Activated CD4-positive, CD25-positive, alpha-beta regulatory T cell treated with anti-CD3 and anti-CD28 coated beads, Interleukin-2, amount 50 U/mL, for 24 hours (primary cell): Measurements from ENCODE around the gene FGD5.

ENCODE experiments used
- ATAC-seq, 2 donors: fragments of 150-1000 bp; cut with Tn5 transposase; one replicate each; pipeline ENCODE4 v1.10.0; 2021; ENCODE audit warnings: mild to moderate bottlenecking in 1 of 2, moderate library complexity in 1 of 2

Gene FGD5

GRCh38 chr3:14789640-14790285, 29.0 kb upstream of the FGD5 start:
- ATAC-seq, result no peak

- ATAC-seq, result no peak
Observed at GRCh38 chr3:14791343-14791945, 27.3 kb upstream of the FGD5 start.

GRCh38 chr3:14792691-14793121, 26.1 kb upstream of the FGD5 start:
- no peak for ATAC-seq

DNA sequence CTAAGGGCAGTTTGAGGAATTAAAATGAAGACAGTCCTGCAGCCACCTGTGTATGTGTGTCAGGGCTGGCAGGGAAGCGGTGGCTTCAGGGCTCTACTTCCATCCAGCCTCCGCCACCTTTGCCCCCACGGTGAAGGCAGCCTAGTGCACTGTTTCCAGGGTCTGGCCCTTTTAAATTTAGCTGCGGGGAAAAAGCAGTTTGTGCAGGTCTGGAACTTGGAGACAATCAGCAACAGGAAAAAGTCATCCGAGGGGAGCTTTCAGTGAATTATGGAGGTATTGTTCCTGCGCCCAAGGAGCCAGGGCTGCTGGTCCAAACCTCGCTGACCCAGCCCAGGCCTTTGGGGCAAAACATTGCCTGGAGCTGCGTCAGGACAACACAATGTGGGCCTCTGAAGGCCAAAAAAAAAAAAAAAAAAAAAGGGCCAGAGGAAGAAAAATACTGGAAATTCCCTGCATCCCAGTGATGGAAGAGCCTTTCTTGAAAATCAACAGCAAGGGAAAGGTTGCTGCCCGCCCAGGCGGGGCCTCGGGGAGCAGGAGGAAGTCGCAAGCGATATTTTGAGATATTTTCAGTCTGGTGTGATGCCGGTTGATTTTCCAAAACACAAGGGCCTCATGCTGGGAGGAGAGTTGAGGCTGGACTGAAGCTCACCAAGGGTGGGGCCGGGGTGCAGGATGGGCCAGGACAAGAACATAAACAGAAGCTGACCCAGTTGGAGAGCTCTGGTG, 25.5 kb upstream of the FGD5 start:
- ATAC-seq, result no peak

GRCh38 chr3:14793858-14794234, 24.9 kb upstream of the FGD5 start:
- no peak for ATAC-seq

DNA sequence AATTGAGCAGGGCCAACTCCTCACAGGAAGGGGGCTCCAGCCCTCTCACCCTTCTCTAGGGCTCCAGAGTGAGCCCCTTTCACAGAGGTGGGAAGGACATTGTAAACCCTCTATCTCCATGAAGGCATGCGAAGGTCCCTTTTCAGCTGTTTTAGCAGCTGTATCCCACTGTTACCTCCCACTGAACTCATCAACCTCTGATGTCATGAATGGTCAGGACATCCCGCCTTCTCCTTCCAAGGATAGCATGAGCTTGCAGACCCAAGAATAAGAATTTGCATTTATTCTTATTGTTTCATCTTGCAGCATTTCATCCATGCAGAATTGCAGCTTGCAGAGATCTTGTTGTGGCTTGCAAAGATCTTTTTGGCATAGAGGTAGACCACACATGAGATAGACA, 24.3 kb upstream of the FGD5 start:
- no peak for ATAC-seq

DNA sequence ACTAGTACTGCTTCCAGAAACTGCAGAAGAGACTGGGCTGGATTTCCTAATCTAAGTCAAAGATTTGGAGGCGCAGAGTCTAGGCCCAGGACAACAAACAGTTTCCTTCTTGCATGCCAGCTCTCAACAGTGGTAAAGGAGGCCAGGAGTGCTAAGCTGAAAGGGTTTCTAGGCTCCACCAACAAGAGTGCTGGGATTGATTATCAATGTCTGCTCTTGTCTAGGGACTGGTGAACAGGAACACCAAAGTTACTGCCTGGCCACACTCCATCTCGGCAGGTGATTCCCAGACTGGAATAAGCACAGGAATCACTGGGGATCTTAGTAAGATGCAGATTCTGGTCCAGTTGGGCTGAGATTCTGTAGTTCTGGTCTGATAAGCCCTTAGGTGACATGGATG, 22.8 kb upstream of the FGD5 start:
- ATAC-seq, result no peak

DNA sequence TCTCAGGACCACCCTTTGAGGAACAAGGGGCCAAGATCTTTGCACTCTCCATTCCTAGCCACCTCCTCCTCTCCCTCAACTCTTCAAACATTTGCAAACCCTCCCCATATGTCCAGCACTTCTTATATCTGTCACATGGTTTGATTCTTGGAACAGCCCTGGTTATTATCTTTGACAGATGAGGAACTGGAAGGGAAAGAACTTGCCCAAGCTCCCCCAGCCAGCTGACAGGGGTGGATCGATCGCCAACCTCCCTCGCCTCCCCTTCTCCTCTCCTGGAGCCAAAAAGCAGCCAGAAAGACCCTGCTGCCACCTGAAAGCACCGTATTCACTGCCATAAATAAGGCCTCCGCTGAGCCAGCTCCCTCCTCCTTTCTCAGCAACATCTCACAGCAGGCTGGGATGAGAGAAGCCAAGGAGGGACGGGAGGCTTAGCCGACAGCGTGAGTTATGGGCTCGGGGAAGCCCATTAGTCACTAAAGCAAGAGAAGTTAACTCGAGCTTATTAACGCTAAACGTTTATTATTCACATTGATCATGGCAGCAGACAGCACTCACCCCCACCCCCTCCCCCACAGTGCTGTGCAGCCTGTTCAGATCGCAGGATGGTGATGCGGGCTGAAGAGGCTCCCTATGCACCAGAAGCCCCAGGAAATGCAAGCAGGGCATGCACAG, 22.2 kb upstream of the FGD5 start:
- ATAC-seq, result no peak

- no peak for ATAC-seq
Observed at GRCh38 chr3:14797731-14798130, 21.0 kb upstream of the FGD5 start.

- no peak for ATAC-seq
Observed at GRCh38 chr3:14798231-14798630, 20.5 kb upstream of the FGD5 start.

DNA sequence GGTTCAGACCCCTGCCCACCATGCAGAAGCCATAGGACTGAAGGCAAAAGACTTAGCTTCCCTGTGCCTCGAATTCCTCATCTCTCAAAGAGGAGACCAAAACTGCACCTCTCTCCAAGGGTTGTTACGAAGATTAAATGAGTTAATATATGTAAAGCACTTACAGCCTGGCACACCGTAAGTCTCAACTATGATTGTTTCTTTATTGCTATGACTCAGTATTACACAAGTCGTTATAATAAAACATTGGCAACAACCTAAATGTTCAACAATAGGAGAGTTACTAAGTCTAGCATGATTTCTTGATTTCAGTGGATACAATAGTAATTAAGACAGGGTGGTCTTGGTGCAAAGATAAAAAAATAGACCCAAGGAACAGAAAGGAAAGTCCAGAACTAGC, 19.6 kb upstream of the FGD5 start:
- no peak for ATAC-seq

- ATAC-seq, result no peak
Observed at GRCh38 chr3:14801031-14801430, 17.7 kb upstream of the FGD5 start.

- no peak for ATAC-seq
Observed at GRCh38 chr3:14801668-14802380, 16.9 kb upstream of the FGD5 start.

DNA sequence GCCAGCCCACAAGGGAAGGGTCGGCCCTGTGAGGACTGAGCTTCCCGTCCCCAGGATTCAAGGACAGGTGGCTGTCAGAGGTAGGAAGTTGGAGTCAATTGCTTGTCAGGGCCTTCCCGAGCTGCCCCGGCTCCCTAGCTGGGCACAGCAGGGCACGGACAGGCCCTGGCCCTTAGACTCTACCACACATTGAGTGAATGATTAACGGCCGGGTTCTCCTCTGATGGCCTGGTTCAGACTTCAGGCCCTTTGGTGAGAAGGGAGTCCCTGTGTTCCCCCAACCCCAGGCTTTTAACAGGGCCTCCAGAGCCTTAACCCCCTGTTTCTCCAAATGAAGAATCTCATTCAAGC, 16.4 kb upstream of the FGD5 start:
- ATAC-seq, result no peak

- ATAC-seq, result no peak
Observed at GRCh38 chr3:14803101-14803980, 15.4 kb upstream of the FGD5 start.

- no peak for ATAC-seq
Observed at GRCh38 chr3:14803981-14804834, 14.6 kb upstream of the FGD5 start.

DNA sequence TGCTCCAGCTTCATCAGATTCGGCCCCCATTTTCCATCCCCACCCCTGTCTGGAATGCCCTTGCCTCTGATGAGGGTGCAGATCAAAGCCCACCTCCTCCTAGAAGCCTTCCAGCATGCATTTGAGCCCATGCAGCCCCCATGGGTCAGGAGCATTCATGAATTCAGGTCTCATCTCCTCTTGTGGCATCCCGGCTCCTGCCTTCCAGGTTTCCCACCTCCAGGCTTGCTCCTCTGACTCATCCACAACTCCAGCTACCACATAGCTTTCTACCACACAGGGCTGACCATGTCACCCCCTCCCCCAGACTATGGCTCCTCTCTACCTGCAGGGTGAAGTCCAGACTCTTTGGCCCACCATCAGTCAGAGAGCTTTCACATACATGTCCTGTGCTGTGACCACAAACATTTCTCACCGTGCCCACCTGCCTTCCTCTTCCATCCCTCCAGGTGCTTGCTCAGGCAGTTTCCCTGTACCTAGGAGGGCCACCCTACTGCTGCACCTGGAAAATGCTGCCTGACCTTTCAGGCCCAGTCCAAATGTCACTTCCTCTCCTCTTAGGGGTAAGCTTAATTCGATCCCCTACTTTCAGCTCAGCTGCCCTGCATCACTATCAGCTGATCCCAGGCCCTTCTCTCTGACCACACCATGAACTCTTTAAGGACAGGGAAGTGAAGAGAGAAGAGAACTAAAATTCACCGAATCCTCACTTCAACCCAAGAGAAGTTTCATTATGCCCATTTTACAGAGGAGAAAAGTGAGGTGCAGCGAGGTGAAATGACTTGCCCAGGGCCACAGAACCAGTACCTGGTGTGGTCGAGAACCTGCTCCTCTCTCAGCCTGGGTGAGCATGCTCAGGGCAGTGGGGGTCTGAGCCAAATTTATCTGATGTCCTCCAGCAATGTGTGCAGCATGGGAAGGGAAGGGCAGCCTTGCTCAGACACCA, 13.7 kb upstream of the FGD5 start:
- no peak for ATAC-seq

DNA sequence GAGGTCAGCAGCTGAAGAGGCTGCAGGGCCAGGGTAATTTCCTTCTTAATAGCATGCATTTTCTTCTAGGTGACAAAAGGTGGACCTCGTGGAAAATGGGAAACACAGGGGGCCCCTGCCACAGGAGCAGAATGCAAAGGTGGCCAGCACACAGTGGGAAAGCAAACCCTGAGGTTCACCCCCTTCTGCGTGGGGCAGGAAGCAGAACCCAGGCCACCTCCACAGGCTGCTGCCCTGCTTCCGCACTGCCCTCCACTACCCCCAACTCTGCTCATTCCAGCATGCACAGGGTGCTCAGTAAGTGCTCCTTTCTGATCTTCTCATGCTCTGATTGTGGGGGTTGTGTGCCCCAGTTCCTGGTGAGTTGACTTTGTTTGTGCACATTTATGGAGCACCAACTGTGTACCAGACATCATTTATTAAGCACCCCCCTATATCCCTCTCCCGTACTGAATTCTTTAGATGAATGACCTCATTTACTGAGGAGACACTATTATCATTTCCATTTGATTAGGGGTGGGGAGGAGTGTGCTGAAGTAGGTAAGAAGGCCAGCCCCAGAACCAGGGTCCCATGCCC, 12.7 kb upstream of the FGD5 start:
- ATAC-seq, result no peak

GRCh38 chr3:14806641-14807263, 12.0 kb upstream of the FGD5 start:
- no peak for ATAC-seq
